ENCODE results near the gene LAMC3.

- TF ChIP-seq OSR1 (CRISPR knock-in tag; IDR thresholded peaks at IDR 0.05) = no peak
- TF ChIP-seq PATZ1 (CRISPR knock-in tag; IDR thresholded peaks at IDR 0.05; ENCODE audit: borderline replicate concordance) = no peak
- TF ChIP-seq SNAI2 (CRISPR knock-in tag; IDR thresholded peaks at IDR 0.05) = no peak
These were observed 82.5 kb downstream of the LAMC3 start for GRCh38 chr9:131091352-131091992.
